ENCODE measurements around the gene ADGRD1.

The ADGRD1 gene

GRCh38 chr12:130973109-130973508 is 19.4 kb downstream of the ADGRD1 start:
- Histone ChIP-seq H3F3A (ENCODE audit: insufficient read depth, low read length) (no peaks in the 10 kb centered on the region), H3K9me3 (ENCODE audit: low read length) (no peaks in the 10 kb centered on the region), H4K20me1 (ENCODE audit: insufficient read depth, low read length) (no peaks in the 10 kb centered on the region), H3K27me3 (ENCODE audit: insufficient read depth, low read length) (peaks cover 10% of the 10 kb centered on the region), H3K4me3 (ENCODE audit: low read depth, low read length, poor library complexity, severe bottlenecking) (no peak overlapping the region), H3K4me1 (ENCODE audit: insufficient read depth, low read length, severe bottlenecking) (peaks cover 10% of the 10 kb centered on the region), H3K4me2 (ENCODE audit: low read length) (no peak overlapping the region), H3K9me2 (ENCODE audit: low read depth, low read length) (no peaks in the 10 kb centered on the region), H3K27ac (ENCODE audit: low read depth, low read length, poor library complexity, severe bottlenecking) (no peak overlapping the region), H3K79me2 (ENCODE audit: insufficient read depth, low read length) (no peaks in the 10 kb centered on the region), H2AFZ (ENCODE audit: low read length) (no peak overlapping the region), H3K9ac (ENCODE audit: low read length) (no peak overlapping the region), H3K36me3 (ENCODE audit: insufficient read depth, low read length) (no peaks in the 10 kb centered on the region)
- no peak for TF ChIP-seq EZH2 (IDR thresholded peaks at IDR 0.05; ENCODE audit: borderline replicate concordance, low read length)
- no peak for TF ChIP-seq CTCF (IDR thresholded peaks at IDR 0.05; ENCODE audit: low read length)

- TF ChIP-seq CTCF (IDR thresholded peaks at IDR 0.05; ENCODE audit: low read length) (no peak), EZH2 (IDR thresholded peaks at IDR 0.05; ENCODE audit: borderline replicate concordance, low read length) (no peak)
- Histone ChIP-seq H3F3A (ENCODE audit: insufficient read depth, low read length) (no peaks in the 10 kb centered on the region), H3K9ac (ENCODE audit: low read length) (no peak overlapping the region)
These were observed 20.2 kb downstream of the ADGRD1 start for GRCh38 chr12:130973906-130974305.

GRCh38 chr12:130975116-130975515 is 21.4 kb downstream of the ADGRD1 start:
- peaks cover 10% of the 10 kb centered on the region for H3K27me3 ChIP-seq (ENCODE audit: insufficient read depth, low read length)
- H3K36me3 ChIP-seq (ENCODE audit: insufficient read depth, low read length) = no peaks in the 10 kb centered on the region
- no peak overlapping the region for H2AFZ ChIP-seq (ENCODE audit: low read length)
- H3K9ac ChIP-seq (ENCODE audit: low read length) = no peak overlapping the region
- peaks cover 20% of the 10 kb centered on the region for H3K4me1 ChIP-seq (ENCODE audit: insufficient read depth, low read length, severe bottlenecking)
- no peak overlapping the region for H3K27ac ChIP-seq (ENCODE audit: low read depth, low read length, poor library complexity, severe bottlenecking)
- H3K79me2 ChIP-seq (ENCODE audit: insufficient read depth, low read length) = no peaks in the 10 kb centered on the region
- H3K9me3 ChIP-seq (ENCODE audit: low read length) = no peaks in the 10 kb centered on the region
- no peak for TF ChIP-seq CTCF (IDR thresholded peaks at IDR 0.05; ENCODE audit: low read length)
- TF ChIP-seq EZH2 (IDR thresholded peaks at IDR 0.05; ENCODE audit: borderline replicate concordance, low read length) = no peak
- no peaks in the 10 kb centered on the region for H3F3A ChIP-seq (ENCODE audit: insufficient read depth, low read length)
- H3K4me2 ChIP-seq (ENCODE audit: low read length) = no peak overlapping the region
- no peaks in the 10 kb centered on the region for H4K20me1 ChIP-seq (ENCODE audit: insufficient read depth, low read length)
- no peaks in the 10 kb centered on the region for H3K9me2 ChIP-seq (ENCODE audit: low read depth, low read length)
- no peak overlapping the region for H3K4me3 ChIP-seq (ENCODE audit: low read depth, low read length, poor library complexity, severe bottlenecking)

More at GRCh38 chr12:130973906-130974305, 20.2 kb downstream of the ADGRD1 start:
- H3K4me1 ChIP-seq (ENCODE audit: insufficient read depth, low read length, severe bottlenecking) = peaks cover 12% of the 10 kb centered on the region
- H3K36me3 ChIP-seq (ENCODE audit: insufficient read depth, low read length) = no peaks in the 10 kb centered on the region
- H3K9me2 ChIP-seq (ENCODE audit: low read depth, low read length) = no peaks in the 10 kb centered on the region
- no peak overlapping the region for H3K27ac ChIP-seq (ENCODE audit: low read depth, low read length, poor library complexity, severe bottlenecking)
- H4K20me1 ChIP-seq (ENCODE audit: insufficient read depth, low read length) = no peaks in the 10 kb centered on the region
- H3K4me3 ChIP-seq (ENCODE audit: low read depth, low read length, poor library complexity, severe bottlenecking) = no peak overlapping the region
- H2AFZ ChIP-seq (ENCODE audit: low read length) = no peak overlapping the region
- H3K79me2 ChIP-seq (ENCODE audit: insufficient read depth, low read length) = no peaks in the 10 kb centered on the region
- no peak overlapping the region for H3K4me2 ChIP-seq (ENCODE audit: low read length)
- H3K27me3 ChIP-seq (ENCODE audit: insufficient read depth, low read length) = peaks cover 10% of the 10 kb centered on the region
- no peaks in the 10 kb centered on the region for H3K9me3 ChIP-seq (ENCODE audit: low read length)

All from OCI-LY1 (cell line).